ENCODE results near the gene HCFC2. TPM values are rescaled to one million over a fixed set of nuclear protein-coding genes. Genes with fewer than 3 reads are reported as not detected.
"Not testable (repeated sequence)": the region's sequence is repeated elsewhere in the genome, so short reads cannot be mapped to it uniquely, and the experiment has no call there.

HCFC2 gene
- total RNA-seq, 1 donor from 2014 or later: 55.6 TPM

DNA sequence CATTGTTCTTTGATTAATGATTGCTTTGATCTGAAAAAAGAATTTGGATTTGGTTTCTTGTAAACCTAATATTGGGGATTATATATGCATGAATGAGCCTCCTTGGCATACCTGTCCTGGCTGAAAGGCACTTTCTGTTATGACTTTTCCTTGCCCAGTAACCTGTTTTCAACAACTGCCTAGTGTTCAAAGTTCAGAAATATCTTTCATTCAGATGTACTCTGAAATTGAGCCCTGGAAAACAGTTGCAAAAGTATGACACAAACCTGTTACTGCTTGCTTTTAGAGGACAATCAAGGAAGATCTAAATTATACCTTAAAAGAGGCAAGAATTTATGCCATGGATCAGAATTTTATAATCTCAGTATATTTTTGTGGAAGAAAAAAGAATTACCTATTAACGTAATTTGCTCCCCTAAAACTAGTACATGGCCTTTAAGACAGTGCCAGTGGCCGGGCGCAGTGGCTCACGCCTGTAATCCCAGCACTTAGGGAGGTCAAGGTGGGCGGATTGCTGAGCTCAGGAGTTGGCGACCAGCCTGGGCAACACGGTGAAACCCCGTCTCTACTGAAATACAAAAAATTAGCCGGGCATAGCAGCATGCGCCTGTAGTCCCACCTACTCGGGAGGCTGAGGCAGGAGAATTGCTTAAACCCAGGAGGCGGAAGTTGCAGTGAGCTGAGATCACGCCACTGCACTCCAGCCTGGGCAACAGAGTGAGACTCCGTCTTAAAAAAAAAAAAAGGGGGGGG, 50.7 kb downstream of the HCFC2 start:
- not testable (repeated sequence) for DNase-seq (ENCODE audit: low spot score)

DNA sequence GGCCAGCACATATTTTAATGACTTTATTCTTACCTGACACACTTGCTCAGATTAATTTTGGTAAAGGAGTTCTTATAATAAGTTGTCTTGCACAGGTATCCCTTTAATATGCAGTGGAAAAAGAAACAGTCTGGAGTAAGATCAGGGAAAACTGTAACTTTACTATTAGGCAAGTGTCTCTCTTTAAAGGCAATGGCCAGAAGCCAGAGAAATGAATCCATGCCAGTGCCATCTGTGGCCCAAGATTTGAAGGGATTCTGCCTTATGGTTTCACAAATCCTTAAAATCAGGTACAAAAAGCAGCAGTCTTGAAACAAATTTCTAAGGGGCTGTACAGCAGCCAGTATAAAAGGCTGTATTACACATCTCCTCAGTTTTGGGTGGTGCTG, 51.2 kb downstream of the HCFC2 start:
- DNase-seq (ENCODE audit: low spot score): no peak

DNA sequence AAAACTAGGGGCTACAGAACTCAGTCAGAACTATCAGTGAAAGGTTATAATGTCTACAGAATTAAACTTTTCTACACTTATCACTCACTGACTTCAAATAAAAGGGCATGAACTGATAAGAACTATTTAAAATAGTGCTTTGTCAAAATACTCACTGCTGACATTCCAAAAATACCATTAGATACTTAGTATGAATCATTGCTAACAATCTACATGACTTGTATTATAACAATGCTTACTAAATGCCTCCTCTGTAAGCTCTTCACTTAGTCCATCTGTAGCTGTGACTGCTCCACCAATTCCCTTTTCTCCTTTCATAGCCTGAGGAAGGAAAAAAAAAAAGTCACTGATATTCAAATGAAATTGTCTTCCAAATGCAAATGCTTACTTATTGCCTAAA, 56.7 kb downstream of the HCFC2 start:
- no peak for DNase-seq (ENCODE audit: low spot score)

DNA sequence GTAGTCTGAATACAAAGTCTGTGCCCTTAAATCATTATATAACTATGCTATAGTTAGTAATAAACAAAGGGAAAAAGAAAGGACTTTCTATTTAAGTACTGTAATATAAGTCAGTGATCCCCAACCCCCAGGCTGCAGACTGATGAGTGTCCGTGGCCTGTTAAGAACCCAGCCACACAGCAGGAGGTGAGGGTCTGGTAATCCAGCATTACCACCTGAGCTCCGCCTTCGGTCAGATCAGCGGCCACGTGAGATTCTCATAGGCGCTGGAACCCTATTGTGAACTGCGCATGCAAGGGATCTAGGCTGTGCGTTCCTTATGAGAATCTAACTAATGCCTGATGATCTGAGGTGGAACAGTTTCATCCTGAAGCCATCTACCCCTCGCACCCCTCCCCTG, 58.0 kb downstream of the HCFC2 start:
- DNase-seq (ENCODE audit: low spot score): no peak

DNA sequence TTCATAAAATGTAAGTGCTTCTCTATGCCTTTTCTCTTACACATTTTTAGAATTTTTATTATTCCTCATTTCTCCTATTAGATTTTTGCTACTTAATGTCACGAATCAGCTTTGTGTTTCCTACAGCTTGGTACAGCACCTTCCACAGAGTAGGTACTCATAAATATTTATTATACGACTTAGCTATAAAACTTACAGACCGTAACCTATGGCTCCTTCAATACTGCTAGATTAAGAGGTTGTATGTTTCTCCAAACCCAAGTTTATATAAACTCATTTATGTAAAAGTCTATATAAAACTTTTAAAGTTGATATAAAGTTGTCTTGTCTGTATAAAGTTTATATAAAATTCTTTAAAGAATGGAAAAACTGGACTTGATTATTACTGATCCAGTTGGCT, 62.2 kb downstream of the HCFC2 start:
- DNase-seq (ENCODE audit: low spot score): no peak

DNA sequence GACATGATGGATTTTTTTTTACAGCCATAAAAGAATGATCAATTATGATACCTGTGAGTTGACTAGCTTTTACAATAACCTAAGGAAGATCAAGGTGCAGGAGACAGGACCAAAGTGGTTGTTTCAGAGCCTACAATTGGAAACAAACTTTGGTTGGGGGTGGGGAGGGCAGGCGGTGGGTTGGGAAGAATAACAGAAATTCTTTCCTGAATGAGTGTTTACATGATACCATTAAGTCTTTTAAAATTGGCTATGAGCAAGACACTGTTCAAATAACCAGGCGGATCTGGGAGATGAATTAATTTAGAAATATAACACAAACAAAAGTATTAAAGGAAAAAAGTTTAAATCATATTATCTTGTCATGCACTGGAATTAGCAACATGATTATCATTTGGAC, 66.4 kb downstream of the HCFC2 start:
- DNase-seq (ENCODE audit: low spot score): no peak

DNA sequence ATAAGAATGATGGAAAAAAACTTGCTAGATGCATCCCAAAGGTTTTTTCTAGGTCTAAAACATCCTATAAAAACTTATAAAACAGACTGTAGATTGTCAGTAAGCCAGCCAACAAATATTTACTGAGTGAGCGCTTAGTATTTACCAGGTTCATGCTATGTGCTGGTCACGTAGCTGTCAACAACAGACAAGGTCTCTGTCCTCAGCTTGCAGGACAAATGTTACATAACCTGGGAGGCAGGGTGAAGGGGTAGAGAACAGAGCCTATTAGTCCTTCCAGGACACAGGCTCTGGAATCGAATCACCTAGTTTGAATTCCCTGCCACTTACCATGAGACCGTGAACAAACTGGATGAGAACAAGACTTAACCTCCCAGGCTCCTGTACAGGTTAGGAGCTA, 67.3 kb downstream of the HCFC2 start:
- DNase-seq (ENCODE audit: low spot score): no peak

DNA sequence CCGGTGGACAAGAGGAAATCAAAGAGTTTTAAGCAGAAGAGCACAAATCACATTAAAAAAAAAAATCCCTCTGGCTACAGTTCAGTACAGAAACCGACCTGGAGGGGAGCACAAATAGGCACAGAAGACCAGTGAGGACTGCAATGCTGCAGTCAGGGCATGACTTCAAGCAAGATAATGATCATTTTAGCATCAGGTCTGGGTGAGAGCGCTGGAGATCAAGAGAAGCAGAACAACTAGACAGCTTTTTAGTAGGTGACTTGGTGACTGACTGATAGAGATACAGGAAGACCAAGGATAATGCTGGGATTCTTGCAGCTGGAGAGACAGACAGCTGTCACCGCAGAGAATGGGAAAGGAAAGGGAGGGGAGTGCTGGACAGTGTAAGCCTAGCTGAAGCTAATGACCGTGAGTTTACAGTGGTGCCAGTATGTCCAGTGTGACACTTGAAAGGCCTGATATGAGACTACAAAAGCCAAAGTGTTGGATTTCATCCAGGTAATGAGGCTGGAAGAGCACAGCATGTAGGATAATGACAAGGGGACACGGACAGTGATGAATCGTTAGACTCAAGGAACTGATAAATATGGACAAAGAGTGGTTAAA, 68.1 kb downstream of the HCFC2 start:
- no peak for DNase-seq (ENCODE audit: low spot score)

DNA sequence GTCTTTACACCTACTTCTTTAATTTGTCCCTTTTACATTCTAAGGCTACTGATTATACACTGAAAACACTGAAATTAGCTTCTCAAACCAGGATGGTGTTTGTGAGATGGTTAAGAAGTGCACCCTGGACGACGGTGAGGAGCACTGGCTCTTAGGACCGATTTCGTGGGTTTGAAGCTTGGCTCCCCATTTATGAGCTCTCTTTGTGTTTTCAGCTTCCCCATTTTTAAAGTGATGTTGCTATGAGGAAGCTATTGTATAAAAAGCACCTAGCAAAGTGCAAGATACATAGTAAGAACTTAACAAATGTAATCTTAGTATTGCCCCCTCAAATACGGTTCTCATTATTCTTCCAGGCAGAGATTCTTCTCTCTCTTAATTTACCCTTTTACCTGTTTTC, 69.0 kb downstream of the HCFC2 start:
- no peak for DNase-seq (ENCODE audit: low spot score)

DNA sequence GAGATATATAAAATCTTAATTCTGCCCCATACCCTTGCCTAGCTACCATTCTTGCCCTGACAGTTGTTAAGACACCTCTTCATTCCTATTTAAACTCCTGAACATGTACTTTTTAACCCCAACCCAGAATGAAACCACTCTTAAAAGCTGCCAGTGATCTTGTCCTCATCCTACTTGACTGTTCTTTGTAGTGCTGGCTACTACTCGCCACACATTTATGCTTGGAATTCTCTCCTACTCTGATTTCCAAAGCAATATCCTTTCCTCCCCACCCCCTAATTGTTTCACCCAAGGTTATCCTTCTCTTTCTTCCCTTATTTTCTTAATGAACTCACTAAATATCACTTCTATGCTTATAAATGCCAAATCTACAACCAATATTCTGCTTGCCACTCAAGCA, 69.5 kb downstream of the HCFC2 start:
- DNase-seq (ENCODE audit: low spot score): no peak

DNA sequence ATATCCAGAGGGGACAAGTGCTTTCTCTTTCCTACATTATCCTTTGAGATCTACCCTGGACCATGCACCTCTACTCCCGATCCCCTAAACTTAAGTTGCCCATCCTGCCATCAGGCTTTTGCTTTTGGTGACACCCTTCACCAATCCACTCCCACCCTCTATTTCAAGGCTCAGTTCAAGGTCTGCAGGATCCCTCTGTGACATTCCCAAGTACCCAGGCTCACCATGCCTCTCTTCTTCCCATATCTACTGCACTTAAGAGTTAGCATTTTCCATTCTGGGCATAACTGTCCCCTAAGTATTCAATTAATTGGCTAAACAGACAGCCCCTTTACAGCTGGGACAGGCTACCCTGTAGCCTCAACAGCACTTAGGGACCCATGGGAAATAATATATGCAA, 70.6 kb downstream of the HCFC2 start:
- DNase-seq (ENCODE audit: low spot score): no peak

DNA sequence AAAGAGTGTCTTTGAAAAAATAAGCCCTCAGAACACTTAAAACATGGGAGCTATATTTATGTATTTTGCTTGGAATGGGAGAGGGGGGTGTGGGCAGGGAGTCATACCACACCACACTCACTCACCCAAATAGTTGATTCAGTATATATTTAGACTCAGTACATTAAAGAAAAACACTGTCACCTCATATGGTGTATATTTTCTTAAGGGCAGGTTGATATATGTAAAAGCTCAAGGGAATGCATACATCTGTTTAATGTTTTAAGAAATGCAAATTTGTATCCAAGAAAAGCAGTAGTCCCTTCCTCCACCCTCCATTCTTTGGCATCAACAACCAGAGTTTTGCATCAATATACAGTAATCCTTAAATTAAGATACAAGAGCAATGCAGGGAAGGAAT, 72.2 kb downstream of the HCFC2 start:
- no peak for DNase-seq (ENCODE audit: low spot score)

DNA sequence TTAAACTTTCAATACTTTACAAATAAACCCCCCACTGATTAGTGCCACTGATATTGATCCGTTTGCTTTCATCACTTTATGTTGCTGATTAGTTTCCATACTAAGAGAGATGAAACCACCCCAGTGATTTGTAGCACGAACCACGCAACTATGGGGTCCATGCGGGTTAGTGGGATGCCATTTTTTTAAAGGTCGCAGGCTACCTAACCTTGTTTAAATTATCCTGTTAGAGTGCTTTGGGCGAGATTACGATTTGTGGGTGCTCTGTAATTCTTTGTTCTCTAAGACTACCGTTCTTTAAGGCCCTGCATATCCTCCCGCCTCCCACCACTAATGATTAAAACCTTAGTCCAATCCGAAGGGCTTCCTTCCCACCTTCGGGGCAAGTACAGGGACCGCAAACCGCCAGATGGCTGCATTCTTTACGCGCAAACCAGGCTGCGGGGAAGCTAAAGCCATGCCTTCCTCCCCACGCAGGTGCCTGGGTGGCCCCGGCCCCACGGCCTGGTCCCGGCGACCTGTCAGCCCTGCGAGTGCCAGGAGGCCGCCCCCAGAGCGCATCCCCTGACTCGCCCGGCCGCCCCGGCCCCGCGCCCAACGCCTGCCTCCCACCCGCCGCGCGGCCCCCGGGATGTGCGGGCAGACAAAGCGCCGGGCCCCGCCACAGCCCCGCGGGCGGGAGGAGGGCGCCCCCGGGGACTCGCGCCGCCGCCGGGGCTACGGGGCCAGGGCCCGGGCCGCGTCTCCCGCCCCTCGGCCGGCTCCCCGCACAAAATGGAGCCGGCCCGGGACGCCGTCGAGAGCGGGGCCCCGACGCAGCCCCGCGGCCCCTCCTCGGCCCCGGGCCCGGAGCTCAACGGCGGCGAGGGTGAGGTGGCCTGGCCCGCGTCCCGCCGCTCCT, 72.9 kb downstream of the HCFC2 start:
- DNase-seq (ENCODE audit: low spot score): peak; percentile 30

DNA sequence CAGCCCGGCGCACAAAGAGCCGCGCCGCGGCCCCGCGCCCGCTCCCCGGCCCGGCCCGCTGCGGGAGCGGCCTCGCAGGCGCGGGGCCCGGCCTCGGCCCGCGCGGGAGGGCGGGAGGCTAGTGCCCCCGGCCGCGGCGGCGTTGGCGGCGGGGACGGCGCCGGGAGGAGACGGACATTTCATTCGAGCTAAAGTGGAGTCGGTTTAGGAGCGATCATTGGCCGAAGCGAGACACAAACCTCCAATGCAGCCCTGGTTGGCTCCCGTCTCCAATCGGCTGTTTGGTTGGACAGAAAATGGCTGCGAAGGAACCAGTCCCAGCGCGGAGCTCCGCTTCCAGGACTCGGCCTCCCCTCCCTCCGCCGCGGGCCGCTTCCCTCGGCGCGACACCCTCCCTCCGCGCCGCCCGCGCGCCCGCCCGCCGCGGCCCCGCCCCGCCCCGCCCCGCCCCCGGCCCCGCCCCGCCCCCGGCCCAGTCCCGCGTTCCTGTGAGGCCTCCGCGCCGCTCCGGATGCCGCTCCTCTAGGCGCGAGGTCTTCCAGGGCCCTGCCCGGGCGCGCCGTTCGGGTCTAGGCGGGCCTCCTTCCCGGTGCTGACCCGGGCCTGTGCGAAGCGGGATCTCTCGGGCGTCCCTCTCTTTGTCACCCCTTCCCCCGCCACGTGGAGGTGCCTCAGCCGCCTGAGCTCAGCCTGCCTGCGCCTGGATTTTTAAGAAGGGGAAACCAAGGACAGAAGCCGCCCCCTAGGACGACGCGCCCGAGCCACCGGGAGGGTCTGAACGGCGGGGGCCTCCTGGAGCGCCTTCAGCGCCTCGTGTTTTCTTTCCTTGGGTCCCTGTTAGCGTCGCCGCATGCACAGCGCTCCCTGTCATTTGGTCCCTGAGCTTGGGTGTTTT, 73.8 kb downstream of the HCFC2 start, which contains the start of gene NFYB:
Gene NFYB, minus strand, starts transcription at position 309 of the 895 bp plus-strand sequence. CDS start 2,757 bp downstream, outside the sequence.
- peak; percentile 98 for DNase-seq (ENCODE audit: low spot score)

DNA sequence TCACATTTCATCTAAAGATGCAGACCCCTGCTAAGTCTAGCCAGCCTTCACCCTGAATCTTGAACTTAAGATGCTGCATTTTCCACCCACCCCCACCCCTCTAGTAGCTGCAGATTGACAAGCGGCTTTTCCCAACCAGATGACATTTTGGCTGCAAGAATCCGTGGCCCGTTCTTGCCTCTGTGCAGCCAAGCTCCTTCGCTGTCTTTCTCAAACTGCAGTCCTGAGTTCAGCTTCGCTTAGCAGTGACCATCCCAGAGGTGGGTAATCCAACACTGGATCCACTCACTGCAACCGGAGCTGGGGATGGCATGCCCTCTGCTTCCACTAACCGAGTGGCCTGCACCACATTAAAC, 74.4 kb downstream of the HCFC2 start:
- peak; percentile 19 for DNase-seq (ENCODE audit: low spot score)

DNA sequence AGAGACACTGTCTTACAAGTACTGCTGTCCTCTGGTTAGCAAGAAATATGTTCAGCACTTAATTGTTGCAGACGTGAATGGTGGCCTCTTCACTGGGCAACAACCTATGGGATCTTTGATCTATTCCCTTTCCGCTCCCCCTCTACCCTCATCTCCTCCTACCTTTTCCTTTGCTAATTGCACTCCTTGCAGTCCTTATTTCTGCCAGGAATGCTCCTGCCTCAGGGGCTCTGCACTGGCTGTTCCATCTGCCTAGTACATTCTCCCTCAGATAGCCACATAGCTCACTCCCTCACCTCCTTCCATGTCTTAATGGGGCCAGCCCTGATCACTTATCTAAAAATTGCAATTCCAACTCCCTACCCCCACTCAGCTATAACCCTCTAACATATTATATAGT, 78.2 kb downstream of the HCFC2 start:
- DNase-seq (ENCODE audit: low spot score): no peak

DNA sequence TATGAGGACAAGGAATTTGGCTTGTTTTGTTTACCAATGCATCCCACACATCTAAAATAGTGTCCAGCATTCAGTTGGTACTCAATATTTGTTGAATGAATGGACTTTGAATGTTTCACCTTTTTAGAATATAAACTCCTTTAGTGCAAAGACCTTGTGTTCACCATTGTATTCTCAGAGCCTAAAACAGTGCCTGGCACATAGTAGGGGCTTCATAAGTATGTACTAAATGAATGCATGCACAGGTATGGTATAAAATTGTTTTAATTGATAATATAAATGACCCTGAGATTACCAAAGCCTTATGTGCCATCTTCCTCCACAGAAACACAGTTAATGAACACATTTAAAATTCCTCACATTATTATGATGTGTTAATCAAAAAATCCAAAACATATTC, 78.7 kb downstream of the HCFC2 start:
- DNase-seq (ENCODE audit: low spot score): no peak

DNA sequence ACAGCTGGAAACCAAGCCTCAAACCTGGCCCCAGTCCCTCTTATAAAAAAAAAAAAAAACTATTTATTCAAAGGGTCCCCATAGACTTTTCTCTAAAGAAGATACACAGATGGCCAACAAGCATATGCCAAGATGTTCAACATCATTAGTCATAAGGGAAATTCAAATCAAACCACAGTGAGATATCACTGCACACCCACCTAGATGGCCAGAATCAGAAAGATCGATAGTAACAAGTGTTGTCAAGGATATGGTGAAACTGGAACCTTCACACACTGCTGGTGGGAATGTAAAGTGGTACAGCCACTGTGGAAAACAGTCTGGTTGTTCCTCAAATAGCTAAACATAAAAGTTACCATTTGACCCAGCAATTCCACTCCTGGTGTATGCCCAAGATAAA, 79.6 kb downstream of the HCFC2 start:
- no peak for DNase-seq (ENCODE audit: low spot score)

DNA sequence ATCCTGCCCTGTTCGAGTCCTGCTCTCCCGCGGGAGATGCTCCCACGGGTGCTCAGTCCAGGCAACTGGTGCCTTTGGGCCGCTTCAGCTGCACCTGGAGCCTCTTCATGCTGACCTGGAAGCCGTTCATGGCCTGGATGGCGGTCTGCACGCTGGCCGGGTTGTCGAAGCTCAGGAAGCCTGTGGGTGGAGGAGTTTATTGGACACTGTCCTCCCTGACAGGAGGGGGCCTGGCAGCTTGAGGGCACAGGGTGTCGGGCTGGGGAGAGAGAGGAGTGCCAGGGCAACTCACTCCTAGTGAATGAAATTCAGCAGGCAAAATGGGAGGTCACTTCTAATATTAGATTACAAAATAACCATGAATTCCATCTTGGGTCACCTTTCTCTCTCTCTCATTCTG, 83.0 kb downstream of the HCFC2 start:
- no peak for DNase-seq (ENCODE audit: low spot score)

DNA sequence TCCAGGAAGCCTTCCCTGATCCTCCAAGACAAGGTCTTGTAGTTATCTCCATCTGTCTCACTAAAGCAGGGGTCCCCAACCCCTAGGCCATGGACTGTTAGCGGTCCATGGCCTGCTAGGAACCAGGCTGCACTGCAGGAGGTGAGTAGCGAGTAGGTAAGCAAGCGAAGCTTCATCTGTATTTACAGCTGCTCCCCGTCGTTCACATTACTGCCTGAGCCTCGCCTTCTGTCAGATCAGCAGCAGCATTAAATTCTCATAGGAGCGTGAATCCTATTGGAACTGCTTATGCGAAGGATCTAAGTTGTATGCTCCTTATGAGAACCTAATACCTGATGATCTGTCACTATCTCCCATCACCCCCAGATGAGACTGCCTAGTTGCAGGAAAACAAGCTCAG, 86.1 kb downstream of the HCFC2 start:
- DNase-seq (ENCODE audit: low spot score): no peak

DNA sequence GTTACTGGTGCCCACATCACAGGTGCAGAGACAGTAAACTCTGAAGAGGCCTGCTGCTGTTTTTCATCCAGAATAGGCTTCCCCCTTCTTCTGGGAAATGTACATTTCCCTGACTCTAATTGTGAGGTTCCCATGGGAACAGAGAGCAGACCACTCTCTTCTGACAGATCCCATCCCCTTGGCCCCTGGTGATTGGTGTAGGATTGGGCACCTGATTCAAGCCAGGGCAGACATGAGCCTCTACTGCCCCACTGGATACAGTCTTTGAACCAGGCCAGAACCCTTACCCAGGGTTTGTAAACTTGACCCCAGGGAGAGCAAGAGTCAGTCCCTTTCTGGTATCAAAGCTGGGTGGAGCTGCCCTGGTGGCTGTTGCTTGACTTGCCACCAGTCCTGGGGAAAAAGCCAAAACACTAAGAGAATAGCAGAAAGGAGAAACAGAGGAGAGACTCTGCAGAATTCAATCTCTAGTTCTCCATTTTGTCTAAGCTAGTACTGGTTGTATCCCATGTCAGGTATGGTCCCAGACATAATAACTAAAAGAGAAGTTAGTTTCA, 88.4 kb downstream of the HCFC2 start:
- DNase-seq (ENCODE audit: low spot score): no peak

All from umbilical cord (tissue), 2 donors.